CD4-positive, alpha-beta T cell treated with Interleukin-21 for 1 hour (primary cell): ENCODE measurements around the gene SRD5A2.

Experiments
- DNase-seq: peaks from one replicate; pipeline ENCODE4 v3.0.0-alpha.2; 2020

The SRD5A2 gene

GRCh38 chr2:31580321-31581117, at the start of gene SRD5A2:
Gene SRD5A2, minus strand, starts transcription at chr2:31580938. Its CDS starts 38 bp downstream, at chr2:31580900.
- DNase-seq = no peak

- DNase-seq = no peak
Measured at GRCh38 chr2:31606509-31606908, 25.8 kb upstream of the SRD5A2 start.

GRCh38 chr2:31598694-31599093, 18.0 kb upstream of the SRD5A2 start:
- DNase-seq = no peak

GRCh38 chr2:31586230-31586629, 5.5 kb upstream of the SRD5A2 start:
- no peak for DNase-seq

- no peak for DNase-seq
Measured at GRCh38 chr2:31581124-31581795, 522 bp upstream of the SRD5A2 start.

GRCh38 chr2:31579996-31580320, 780 bp downstream of the SRD5A2 start:
- DNase-seq = no peak

GRCh38 chr2:31578316-31578715, 2.4 kb downstream of the SRD5A2 start:
- no peak for DNase-seq

GRCh38 chr2:31577143-31577542, 3.6 kb downstream of the SRD5A2 start:
- no peak for DNase-seq

GRCh38 chr2:31568585-31569201, 12.0 kb downstream of the SRD5A2 start:
- no peak for DNase-seq

GRCh38 chr2:31567679-31568078, 13.1 kb downstream of the SRD5A2 start:
- DNase-seq = no peak

- DNase-seq = no peak
Measured at GRCh38 chr2:31563273-31563839, 17.4 kb downstream of the SRD5A2 start.

- DNase-seq = no peak
Measured at GRCh38 chr2:31561823-31562222, 18.9 kb downstream of the SRD5A2 start.

- no peak for DNase-seq
Measured at GRCh38 chr2:31558401-31559295, 22.1 kb downstream of the SRD5A2 start.

- no peak for DNase-seq
Measured at GRCh38 chr2:31556940-31557339, 23.8 kb downstream of the SRD5A2 start.

- no peak for DNase-seq
Measured at GRCh38 chr2:31555967-31556706, 24.6 kb downstream of the SRD5A2 start.

GRCh38 chr2:31553362-31553761, 27.4 kb downstream of the SRD5A2 start:
- DNase-seq = no peak

GRCh38 chr2:31547485-31547884, 33.3 kb downstream of the SRD5A2 start:
- DNase-seq = no peak

GRCh38 chr2:31541853-31542252, 38.9 kb downstream of the SRD5A2 start:
- DNase-seq = no peak

- DNase-seq = no peak
Measured at GRCh38 chr2:31539505-31539904, 41.2 kb downstream of the SRD5A2 start.

- DNase-seq = no peak
Measured at GRCh38 chr2:31535768-31536167, 45.0 kb downstream of the SRD5A2 start.

GRCh38 chr2:31534636-31535035, 46.1 kb downstream of the SRD5A2 start:
- DNase-seq = no peak

GRCh38 chr2:31533036-31533435, 47.7 kb downstream of the SRD5A2 start:
- DNase-seq = no peak
